PFSK-1 (cell line): Measurements from ENCODE around the gene KLF11.

ENCODE experiments used
- REST ChIP-seq, 2 experiments: IDR thresholded peaks; 2 replicates each; pipeline versions ENCODE4 v1.6.1 to v1.8.0; 2011 to 2012; ENCODE audit warnings: low read depth in 2 of 2, low read length in 2 of 2, control low read depth in 1 of 2, inconsistent platforms in 1 of 2, mild to moderate bottlenecking in 1 of 2, moderate library complexity in 1 of 2; ENCODE audit not compliant: insufficient read depth in 1 of 2
- SIN3A ChIP-seq: IDR thresholded peaks from 2 replicates; pipeline ENCODE4 v1.6.1; 2012; ENCODE audit warnings: mild to moderate bottlenecking, low read length, moderate library complexity, borderline replicate concordance; ENCODE audit not compliant: insufficient read depth

DNA sequence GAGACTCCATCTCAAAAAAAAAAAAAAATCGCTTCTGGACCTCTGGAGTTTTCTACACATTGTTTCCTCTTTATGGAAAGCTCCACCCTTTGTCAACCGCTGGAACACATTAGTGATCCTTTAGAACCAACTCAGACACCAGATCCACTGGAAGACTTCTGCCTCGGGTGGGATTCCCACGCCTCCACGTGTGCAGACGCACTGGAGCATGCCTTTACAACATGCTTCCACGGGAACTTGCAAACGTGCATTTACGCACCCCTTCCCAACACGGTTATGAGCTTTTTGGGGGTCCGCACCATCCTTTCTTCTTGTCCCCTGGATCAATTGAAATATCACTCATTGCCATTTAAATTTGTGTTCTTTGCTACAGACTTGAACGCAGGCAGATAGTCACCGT lies 31.8 kb downstream of the KLF11 start:
- TF ChIP-seq REST (IDR thresholded peaks at IDR 0.05; ENCODE audit: insufficient read depth in 1 of 2, low read depth in 2 of 2, low read length in 2 of 2) (no peak), SIN3A (no peak)
